SU-DHL-6 (cell line): ENCODE data around the gene RELN.

ENCODE experiments used
- EZH2phosphoT487 ChIP-seq: fragments of 200-600 bp; sonication (generic), shearing (Covaris generic); conservative IDR thresholded peaks from 2 replicates; pipeline ENCODE4 v1.6.1; 2018; ENCODE audit warnings: mild to moderate bottlenecking, antibody characterized with exemption, low read length, moderate library complexity, mixed read lengths
- TF ChIP-seq, protein P1 (sequence below): fragments of 200-600 bp; sonication (generic); IDR thresholded peaks from one replicate; pipeline ENCODE4 v1.5.1; 2017; ENCODE audit warnings: antibody characterized with exemption, mild to moderate bottlenecking, low read length, moderate library complexity; ENCODE audit not compliant: insufficient read depth, poor library complexity, severe bottlenecking

DNA sequence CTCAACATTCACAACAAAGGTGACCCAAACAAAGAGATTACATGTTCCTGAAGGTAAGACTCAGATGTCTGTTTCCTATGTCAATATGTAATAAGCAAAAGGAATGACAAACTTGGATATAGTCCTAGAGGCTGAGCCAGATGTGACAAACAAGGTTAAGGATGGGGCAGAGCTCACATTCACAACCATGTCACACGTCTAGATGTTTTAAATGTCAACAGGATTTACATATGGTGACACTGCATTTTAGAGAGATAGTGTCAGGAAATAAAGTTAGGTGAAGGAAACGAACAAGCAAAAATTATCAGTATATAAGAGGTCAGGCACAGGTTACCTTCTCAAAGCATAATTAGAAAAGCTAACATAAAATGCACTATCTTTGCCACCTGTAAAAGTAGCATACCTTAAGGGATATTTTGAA, 8.4 kb downstream of the RELN start:
- TF ChIP-seq, protein P1, sequence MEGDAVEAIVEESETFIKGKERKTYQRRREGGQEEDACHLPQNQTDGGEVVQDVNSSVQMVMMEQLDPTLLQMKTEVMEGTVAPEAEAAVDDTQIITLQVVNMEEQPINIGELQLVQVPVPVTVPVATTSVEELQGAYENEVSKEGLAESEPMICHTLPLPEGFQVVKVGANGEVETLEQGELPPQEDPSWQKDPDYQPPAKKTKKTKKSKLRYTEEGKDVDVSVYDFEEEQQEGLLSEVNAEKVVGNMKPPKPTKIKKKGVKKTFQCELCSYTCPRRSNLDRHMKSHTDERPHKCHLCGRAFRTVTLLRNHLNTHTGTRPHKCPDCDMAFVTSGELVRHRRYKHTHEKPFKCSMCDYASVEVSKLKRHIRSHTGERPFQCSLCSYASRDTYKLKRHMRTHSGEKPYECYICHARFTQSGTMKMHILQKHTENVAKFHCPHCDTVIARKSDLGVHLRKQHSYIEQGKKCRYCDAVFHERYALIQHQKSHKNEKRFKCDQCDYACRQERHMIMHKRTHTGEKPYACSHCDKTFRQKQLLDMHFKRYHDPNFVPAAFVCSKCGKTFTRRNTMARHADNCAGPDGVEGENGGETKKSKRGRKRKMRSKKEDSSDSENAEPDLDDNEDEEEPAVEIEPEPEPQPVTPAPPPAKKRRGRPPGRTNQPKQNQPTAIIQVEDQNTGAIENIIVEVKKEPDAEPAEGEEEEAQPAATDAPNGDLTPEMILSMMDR = no peak
- TF ChIP-seq EZH2phosphoT487 = no peak
